Natural killer cell (primary cell): Measurements from ENCODE around the gene POLR3B. TPM values are rescaled to one million over a fixed set of nuclear protein-coding genes. Genes with fewer than 3 reads are reported as not detected.

Experiments
- ATAC-seq, 3 donors: fragments of 150-1000 bp in 2 of 3; fragments of 200-7000 bp in 1 of 3; cut with Tn5 transposase; 1 replicate in 1 of 3; 2 replicates in 2 of 3; pipeline ENCODE4 v1.10.0; 2021; ENCODE audit warnings: mild to moderate bottlenecking in 2 of 3, moderate library complexity in 2 of 3
- DNase-seq, 2 donors: peaks; one replicate each; pipeline versions ENCODE4 v3.0.0 to v3.0.0-alpha.2; 2013 to 2021; ENCODE audit warnings: mixed read lengths in 1 of 2
- H3K27ac ChIP-seq: one replicate; pipeline ENCODE4 v1.5.1; 2013; ENCODE audit warnings: mild to moderate bottlenecking, low read length
- H3K27me3 ChIP-seq: one replicate; pipeline ENCODE4 v1.6.1; 2013; ENCODE audit warnings: low read length; ENCODE audit not compliant: control insufficient read depth, insufficient read depth
- H3K36me3 ChIP-seq: one replicate; pipeline ENCODE4 v1.6.1; 2013; ENCODE audit warnings: low read length; ENCODE audit not compliant: control insufficient read depth, insufficient read depth
- H3K4me1 ChIP-seq: one replicate; pipeline ENCODE4 v1.6.1; 2013; ENCODE audit warnings: low read length; ENCODE audit not compliant: control insufficient read depth, insufficient read depth
- H3K4me3 ChIP-seq: one replicate; pipeline ENCODE4 v1.5.1; 2013; ENCODE audit warnings: low read length
- H3K9me3 ChIP-seq: one replicate; pipeline ENCODE4 v1.6.1; 2013; ENCODE audit warnings: low read length; ENCODE audit not compliant: control insufficient read depth, insufficient read depth
- H3K27ac Mint-ChIP-seq, 2 donors: one replicate each; pipeline ENCODE4 v1.8.0; 2022; ENCODE audit warnings: mild to moderate bottlenecking in 2 of 2, mixed read lengths in 2 of 2, moderate library complexity in 1 of 2
- H3K27me3 Mint-ChIP-seq, 2 donors: one replicate each; pipeline ENCODE4 v1.8.0; 2022; ENCODE audit warnings: low read depth in 2 of 2, mixed read lengths in 2 of 2
- H3K36me3 Mint-ChIP-seq: one replicate; pipeline ENCODE4 v1.8.0; 2022; ENCODE audit warnings: mixed read lengths
- H3K4me1 Mint-ChIP-seq, 2 donors: one replicate each; pipeline ENCODE4 v1.8.0; 2022; ENCODE audit warnings: mixed read lengths in 2 of 2
- H3K4me3 Mint-ChIP-seq: one replicate; pipeline ENCODE4 v1.8.0; 2022; ENCODE audit warnings: mild to moderate bottlenecking, moderate library complexity, mixed read lengths
- H3K9me3 Mint-ChIP-seq, 2 donors: one replicate each; pipeline ENCODE4 v1.8.0; 2022; ENCODE audit warnings: mixed read lengths in 2 of 2
- WGBS: methylation state at CpG from one replicate; pipeline ENCODE4 v1.1.7; 2013; ENCODE audit warnings: missing lambda C conversion rate; ENCODE audit not compliant: insufficient coverage; 5-methylcytosine and 5-hydroxymethylcytosine counted together
- intact Hi-C: fragments of 100-400 bp; cut with micrococcal nuclease; formaldehyde crosslinking; loops from one replicate; pipeline ENCODE4 v1.14.2; 2022
- total RNA-seq, 4 donors: library from RNA; stranded (reverse); fragments of 120-200 nt in 1 of 4; gene quantifications; one replicate each; pipeline versions ENCODE4 v1.2.3 to v1.2.4, GENCODE V29; 2013 to 2022
- TF ChIP-seq, protein P1 (sequence below): fragments of 200-600 bp; IDR thresholded peaks from one replicate; pipeline ENCODE4 v1.8.0; 2022; ENCODE audit warnings: antibody characterized with exemption

Gene POLR3B
- total RNA-seq, 3 donors from 2014 or later (not counting 1 experiment from before 2014, with no cell fraction given), result 3.8 to 8.1 (median 5.4) TPM

DNA sequence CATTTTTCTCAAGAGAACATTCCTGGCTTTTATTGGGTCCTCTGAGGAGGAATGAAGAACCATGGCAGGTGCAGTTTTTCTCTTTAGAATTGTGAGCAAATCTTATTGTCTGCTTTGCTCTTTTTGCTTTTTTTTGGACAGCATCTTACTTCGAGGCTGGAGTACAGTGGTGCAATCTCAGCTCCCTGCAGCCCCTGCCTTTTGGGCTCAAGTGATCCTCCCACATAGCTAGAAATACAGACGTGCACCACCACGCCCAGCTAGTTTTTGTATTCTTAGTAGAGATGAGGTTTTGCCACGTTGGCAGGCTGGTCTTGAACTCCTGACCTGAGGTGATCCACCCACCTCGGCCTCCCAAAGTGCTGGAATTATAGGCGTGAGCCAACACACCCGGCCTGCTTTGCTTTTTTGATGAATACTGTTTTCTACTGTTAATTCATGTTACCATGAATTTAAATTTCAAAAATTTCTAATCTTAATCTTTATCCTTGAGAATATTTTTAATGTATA, 71.5 kb downstream of the POLR3B start:
- intact Hi-C loops, result no loop called here
- no peak overlapping the region for H3K27ac ChIP-seq
- no peaks in the 10 kb centered on the region for H3K27me3 ChIP-seq
- Mint-ChIP-seq H3K9me3 (no peaks in the 10 kb centered on the region), H3K4me3 (no peak overlapping the region), H3K27me3 (no peaks in the 10 kb centered on the region), H3K4me1 (no peaks in the 10 kb centered on the region), H3K36me3 (peaks cover 8% of the 10 kb centered on the region), H3K27ac (no peak overlapping the region)
- H3K36me3 ChIP-seq, result peaks cover 8% of the 10 kb centered on the region
- no peaks in the 10 kb centered on the region for H3K9me3 ChIP-seq
- H3K4me3 ChIP-seq, result no peak overlapping the region
- no peak for ATAC-seq
- H3K4me1 ChIP-seq, result no peaks in the 10 kb centered on the region
- 93% methylated on average over 7 of the region's 7 CpGs for WGBS
- no peak for DNase-seq
- TF ChIP-seq, protein P1, sequence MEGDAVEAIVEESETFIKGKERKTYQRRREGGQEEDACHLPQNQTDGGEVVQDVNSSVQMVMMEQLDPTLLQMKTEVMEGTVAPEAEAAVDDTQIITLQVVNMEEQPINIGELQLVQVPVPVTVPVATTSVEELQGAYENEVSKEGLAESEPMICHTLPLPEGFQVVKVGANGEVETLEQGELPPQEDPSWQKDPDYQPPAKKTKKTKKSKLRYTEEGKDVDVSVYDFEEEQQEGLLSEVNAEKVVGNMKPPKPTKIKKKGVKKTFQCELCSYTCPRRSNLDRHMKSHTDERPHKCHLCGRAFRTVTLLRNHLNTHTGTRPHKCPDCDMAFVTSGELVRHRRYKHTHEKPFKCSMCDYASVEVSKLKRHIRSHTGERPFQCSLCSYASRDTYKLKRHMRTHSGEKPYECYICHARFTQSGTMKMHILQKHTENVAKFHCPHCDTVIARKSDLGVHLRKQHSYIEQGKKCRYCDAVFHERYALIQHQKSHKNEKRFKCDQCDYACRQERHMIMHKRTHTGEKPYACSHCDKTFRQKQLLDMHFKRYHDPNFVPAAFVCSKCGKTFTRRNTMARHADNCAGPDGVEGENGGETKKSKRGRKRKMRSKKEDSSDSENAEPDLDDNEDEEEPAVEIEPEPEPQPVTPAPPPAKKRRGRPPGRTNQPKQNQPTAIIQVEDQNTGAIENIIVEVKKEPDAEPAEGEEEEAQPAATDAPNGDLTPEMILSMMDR, result no peak

DNA sequence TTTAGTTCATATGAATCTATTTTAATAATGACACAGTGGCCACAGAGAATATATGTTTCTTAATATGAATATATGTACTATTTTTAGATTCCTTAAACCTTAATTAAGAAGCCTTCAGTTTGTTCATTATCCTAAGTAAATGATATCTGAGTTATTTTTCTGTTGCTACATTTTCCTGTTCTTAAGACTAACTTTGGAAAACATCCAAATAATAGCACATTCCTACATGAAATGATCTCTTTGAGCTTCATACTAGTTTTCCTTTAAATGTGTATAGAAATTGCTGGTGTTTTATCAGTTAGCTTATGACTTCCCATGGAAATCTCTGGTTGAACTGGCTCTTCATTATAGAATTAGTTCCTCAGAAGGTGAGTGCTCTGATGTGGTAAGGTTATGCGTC, 72.1 kb downstream of the POLR3B start:
- no peaks in the 10 kb centered on the region for H3K27me3 Mint-ChIP-seq
- TF ChIP-seq, protein P1, result no peak
- DNase-seq (no peak), ATAC-seq (no peak)
- WGBS, result 89% methylated on average over 1 of the region's 1 CpG
- intact Hi-C loops, result no loop called here
- H3K27ac ChIP-seq, result no peak overlapping the region
- H3K27ac Mint-ChIP-seq, result no peak overlapping the region
- H3K4me1 Mint-ChIP-seq, result no peaks in the 10 kb centered on the region
- H3K4me1 ChIP-seq, result no peaks in the 10 kb centered on the region
- H3K9me3 ChIP-seq, result no peaks in the 10 kb centered on the region
- H3K9me3 Mint-ChIP-seq, result no peaks in the 10 kb centered on the region
- H3K36me3 ChIP-seq, result peaks cover 11% of the 10 kb centered on the region
- H3K36me3 Mint-ChIP-seq, result peaks cover 8% of the 10 kb centered on the region
- H3K4me3 Mint-ChIP-seq, result no peak overlapping the region
- H3K4me3 ChIP-seq, result no peak overlapping the region
- H3K27me3 ChIP-seq, result no peaks in the 10 kb centered on the region

DNA sequence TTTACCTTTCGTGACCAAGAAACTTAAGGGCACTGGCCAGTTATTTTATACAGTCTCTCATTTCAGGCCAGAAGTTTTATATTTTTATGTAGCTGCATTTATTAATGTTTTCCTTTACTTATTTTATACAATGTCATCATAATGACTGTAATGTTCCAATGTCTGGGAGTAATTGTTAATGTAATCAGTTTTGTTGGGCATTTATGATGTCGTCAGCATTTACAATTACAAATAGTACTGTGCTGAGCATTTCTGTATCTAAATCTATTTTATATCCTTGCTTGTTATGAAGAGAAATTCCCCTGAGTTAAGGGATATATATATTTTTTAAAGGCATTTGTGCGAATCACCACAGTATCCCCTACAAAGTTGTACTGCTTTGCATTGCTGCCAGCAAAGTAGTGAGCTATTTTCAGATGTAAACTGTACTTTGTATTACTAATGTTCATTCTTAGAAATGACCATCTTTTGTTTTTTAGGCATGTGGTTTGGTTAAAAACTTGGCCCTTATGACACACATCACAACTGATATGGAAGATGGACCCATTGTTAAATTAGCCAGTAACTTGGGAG, 74.4 kb downstream of the POLR3B start:
- intact Hi-C loops, result no loop called here
- no peaks in the 10 kb centered on the region for H3K9me3 Mint-ChIP-seq
- 100% methylated on average over 1 of the region's 3 CpGs for WGBS

More for the DNA sequence above, 74.4 kb downstream of the POLR3B start:
- Mint-ChIP-seq H3K4me1 (no peaks in the 10 kb centered on the region), H3K4me3 (no peak overlapping the region), H3K27ac (no peak overlapping the region), H3K36me3 (peaks cover 8% of the 10 kb centered on the region), H3K27me3 (no peaks in the 10 kb centered on the region)
- TF ChIP-seq, protein P1, result no peak
- H3K4me3 ChIP-seq, result no peak overlapping the region
- ATAC-seq (no peak), DNase-seq (no peak)
- peaks cover 15% of the 10 kb centered on the region for H3K36me3 ChIP-seq
- no peaks in the 10 kb centered on the region for H3K9me3 ChIP-seq
- no peaks in the 10 kb centered on the region for H3K4me1 ChIP-seq
- no peak overlapping the region for H3K27ac ChIP-seq
- no peaks in the 10 kb centered on the region for H3K27me3 ChIP-seq
